Urothelium cell line (cell line): ENCODE data around the gene WBP1.
"Not testable (repeated sequence)": the region's sequence is repeated elsewhere in the genome, so short reads cannot be mapped to it uniquely, and the experiment has no call there.

Source experiments
- DNase-seq: peaks from one replicate; pipeline ENCODE4 v3.0.0; 2011; ENCODE audit warnings: low spot score, mixed read lengths
- FAIRE-seq: peaks from 2 replicates; lab custom pipeline; 2011; peaks lifted over from hg19 to GRCh38; lab: Jason Lieb, UNC

The WBP1 gene

DNA sequence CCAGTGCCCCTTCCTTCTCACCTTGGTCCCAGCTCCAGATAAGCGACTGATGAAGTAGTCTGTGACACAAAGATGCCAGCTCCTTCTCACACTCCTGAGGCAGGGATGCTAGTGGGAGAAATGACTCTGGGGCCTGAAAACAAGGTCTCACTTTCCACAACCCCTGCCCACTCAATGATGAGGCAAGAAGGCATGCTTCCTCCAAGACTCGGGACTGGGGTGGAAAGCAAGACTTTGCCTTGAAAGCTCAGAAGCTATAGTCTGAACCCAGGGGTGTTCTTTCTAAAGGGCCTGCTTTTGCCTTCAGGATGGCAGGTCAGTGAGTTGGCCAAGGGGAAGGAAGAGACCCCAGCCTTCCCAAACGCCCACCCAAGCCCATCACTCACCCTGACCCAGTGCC, 23.2 kb downstream of the WBP1 start:
- FAIRE-seq (no peak), DNase-seq (no peak)

GRCh38 chr2:74481961-74482800, 23.9 kb downstream of the WBP1 start:
- FAIRE-seq (no peak), DNase-seq (peak; percentile 63)

DNA sequence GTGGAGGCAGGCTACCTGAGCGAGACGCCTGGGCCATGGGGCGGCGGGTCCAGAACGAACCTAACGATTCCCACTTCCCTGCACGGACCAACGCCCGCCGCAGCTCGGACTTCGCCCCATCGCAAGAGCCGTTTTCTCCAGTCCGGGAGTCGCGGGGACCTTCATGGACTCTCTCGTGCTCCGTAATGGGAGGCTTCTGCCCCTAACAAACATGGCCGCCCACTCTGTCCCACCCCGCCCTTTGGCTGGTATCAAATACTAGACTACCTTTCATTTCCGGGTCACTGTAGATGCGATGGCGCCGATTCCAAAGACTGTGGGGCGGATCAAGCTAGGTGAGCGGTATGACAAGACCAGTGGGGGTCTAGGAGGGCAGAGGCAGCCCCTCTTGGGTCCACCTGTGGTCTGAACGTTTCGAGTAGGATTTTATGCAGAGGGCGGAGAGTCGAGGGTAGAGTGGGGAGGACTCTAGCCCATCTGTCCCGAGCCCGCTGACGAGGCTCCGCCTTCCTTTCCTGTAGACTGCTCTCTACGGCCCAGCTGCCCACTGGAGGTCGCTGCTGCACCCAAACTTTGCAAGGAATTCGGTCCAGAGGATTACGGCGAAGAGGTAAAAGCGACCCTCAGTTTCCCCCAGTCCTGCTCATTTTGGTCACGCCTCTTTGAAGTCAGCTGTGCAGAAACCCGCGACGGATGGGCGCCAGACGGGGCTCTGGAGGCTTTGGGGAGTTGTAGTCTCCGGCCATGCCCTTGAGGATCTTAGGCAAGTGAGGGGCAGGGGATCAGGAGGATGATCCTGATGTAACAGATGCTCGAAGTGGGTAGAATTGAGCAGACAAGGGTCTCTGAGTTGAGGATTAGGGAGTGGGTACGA, 24.8 kb downstream of the WBP1 start, which contains the start of the genes CCDC142 and TTC31:
TSS of gene CCDC142 (minus strand) at position 198 of the 874 bp plus-strand sequence. CDS start at position 37, 161 bp downstream.
TSS of gene TTC31 (plus strand) at position 281 of the 874 bp plus-strand sequence. CDS start at position 296, 15 bp downstream.
- DNase-seq (peak; percentile 95), FAIRE-seq (peak; percentile 91)

DNA sequence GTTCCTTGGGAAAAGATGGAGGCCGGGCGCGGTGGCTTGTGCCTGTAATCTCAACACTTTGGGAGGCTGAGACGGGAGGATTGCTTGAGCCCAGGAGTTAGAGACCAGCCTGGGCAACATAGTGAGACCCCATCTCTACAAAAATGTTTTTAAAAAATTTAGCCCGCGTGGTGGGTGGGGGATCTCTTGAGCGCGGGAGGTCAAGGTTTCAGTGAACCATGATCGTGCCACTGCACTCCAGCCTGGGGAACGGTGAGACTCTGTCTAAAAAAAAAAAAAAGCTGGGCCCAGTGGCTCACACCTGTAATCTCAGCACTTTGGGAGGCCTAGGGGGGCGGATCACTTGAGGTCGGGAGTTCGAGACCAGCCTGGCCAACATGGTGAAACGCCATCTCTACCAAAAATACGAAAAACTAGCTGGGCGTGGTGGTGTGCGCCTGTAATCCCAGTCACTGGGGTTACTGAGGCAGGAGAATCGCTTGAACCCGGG, 25.5 kb downstream of the WBP1 start:
- not testable (repeated sequence) for DNase-seq, FAIRE-seq

DNA sequence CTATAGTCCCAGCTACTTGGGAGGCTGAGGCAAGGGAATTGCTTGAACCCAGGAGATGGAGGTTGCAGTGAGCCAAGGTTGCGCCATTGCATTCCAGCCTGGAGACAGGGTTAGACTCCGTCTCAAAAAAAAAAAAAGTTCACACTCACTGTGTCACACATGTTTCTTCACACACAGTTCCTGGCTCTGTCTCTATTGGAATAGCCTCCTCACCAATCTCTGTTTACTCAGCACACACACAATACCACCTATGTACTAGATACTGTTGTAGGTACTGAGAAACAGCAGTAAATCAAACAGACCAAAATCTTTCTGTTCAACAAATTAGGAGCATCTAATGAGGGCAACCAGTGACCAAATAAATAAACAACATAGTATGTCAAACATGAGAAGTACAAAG, 27.9 kb downstream of the WBP1 start:
- no peak for FAIRE-seq
- DNase-seq, result no peak

DNA sequence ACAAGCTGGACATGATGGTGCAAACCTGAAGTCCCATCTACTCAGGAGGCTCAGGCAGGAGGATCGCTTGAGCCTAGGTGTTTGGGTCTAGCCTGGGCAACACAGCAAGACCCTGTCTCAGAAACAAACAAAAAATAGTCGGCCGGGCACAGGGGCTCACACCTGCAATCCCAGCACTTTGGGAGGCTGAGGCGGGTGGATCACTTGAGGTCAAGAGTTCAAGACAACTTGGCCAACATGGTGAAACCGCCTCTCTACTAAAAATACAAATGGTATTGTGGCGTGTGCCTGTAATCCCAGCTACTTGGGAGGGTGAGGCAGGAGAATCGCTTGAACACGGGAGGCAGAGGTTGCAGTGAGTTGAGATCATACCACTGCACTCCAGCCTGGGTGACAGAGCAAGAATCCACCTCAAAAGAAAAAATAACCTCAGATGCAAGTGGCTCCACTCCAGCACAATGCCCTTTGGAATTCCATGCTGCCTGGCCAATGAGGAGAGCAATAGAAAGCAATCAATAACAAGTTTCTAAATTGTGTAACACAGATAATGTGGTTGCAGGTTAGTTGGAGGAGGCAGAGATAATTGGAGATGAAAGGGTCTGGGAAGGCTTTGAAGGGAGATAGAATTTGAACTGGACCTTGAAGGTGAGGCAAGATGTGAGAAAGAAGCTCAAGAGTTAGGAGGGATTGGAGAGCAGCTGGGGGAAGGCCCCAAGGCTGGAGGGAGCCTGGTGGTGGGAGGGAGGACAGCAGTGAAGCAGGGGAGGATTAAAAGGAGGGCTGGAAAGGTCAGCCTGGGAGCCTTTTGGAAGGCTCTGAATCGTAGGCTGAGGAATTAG, 30.6 kb downstream of the WBP1 start:
- no peak for DNase-seq
- FAIRE-seq, result no peak

- FAIRE-seq (no peak), DNase-seq (no peak)
Measured at GRCh38 chr2:74489906-74490305, 31.7 kb downstream of the WBP1 start.

DNA sequence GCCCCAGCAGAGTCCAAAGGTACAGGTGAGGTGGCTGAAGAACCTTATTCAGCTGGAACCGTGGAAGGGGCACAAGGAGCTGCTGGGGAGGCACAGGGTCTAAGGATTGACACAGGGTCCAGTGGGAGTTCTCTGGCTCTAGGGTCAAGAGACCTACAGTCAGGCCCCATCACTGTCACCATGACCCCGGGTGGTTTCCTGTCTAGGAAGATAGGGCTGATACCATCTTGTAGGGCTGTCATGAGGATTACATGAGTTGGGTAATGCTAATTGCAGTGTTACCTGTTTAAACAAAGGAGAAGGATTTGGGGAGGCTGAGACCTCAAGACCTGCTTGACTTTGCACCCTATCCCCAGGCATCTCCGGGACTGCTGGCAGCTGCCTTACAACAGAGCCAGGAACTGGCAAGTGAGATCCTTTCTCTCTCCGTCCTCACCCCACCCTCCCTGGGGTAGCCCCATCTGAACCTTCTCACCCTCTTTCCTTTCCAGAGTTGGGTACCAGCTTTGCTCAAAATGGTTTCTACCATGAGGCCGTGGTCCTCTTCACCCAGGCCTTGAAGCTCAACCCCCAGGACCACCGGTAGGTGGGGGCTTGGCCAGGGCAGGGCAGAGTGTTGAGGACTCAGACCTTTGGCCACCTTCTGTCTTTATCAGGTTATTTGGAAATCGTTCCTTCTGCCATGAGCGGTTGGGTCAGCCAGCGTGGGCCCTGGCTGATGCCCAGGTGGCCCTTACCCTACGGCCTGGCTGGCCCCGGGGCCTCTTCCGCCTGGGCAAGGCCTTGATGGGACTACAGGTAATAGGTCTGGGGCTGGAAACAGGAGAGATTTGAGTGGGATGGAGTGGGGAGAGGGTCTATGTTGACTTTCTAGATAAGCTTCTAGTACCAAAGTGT, 33.7 kb downstream of the WBP1 start:
- FAIRE-seq (no peak), DNase-seq (no peak)

DNA sequence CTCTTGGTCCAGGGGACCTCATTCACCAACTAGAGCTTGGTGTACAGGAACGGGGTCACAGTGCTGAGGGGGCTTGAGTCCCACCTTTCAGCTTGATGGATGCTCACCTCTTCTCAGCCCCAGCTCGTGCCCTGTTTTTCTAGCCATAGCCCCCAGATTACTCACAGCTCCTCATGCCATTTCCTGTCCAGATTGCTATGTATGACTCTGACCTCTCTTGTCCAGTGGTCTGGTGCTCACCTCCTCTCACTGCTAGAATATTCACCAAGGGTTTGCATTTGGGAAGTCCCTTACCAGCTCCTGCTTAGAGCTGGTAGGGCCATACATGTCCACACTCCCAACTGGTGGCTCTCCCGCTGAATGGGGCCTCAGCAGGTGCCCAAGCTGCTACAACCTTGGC, 35.3 kb downstream of the WBP1 start:
- no peak for FAIRE-seq

DNA sequence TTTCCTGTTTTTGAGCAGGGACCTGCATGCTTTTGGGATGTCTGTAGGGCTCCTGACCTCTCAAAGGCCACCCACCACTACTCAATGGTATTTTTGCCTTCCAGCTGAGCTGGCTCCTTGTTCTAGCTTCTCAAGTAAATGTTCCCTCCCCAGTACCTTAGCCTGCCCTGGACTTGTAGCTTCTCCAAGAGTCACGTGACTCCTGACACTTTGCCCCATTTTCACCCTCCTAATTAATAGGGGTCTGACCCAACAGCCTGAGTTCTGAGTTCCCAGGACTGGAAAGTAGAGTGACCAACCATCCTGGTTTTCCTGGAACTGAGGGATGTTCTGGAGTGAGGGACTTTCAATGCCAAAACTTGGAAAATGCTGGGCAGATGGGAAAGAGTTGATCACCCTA, 37.2 kb downstream of the WBP1 start:
- FAIRE-seq (no peak), DNase-seq (no peak)

More for the DNA sequence above, 35.3 kb downstream of the WBP1 start:
- no peak for DNase-seq

- FAIRE-seq (no peak), DNase-seq (no peak)
Measured at GRCh38 chr2:74496997-74497776, 38.9 kb downstream of the WBP1 start.

DNA sequence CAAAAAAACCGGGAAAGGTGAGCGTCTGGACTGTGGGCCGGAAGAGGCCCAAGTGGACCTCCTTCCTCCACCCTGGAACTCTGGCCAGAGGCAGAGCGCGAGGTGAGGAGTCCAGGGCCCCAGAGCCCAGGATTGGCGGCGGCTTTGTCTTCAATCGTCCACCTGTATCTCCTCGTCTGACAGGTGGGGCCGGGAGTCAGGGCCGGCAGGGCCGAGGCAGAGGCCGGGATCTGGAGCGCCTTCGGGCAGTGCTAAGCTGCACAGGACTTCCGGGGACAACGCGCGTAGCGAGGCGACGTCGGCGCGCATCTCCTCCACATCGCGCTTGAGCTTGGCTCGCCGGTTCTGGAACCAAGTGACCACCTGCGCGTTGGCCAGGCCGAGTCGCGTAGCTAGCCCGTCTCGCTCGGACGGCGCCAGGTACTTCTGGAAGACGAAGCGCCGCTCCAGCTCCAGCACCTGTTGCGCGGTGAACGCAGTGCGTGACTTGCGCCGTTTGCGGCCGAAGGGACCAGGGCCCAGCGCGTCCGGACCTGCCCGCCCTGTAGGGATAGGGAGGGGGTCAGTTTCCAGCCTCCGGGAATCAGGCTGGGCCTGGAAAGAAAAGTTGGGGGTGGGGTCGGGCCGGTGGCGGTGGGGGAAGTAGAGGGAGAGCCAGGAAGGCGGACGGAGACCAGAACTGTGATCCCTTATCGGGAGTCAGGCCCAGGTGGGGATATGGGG, 39.7 kb downstream of the WBP1 start:
- FAIRE-seq, result no peak
- no peak for DNase-seq

DNA sequence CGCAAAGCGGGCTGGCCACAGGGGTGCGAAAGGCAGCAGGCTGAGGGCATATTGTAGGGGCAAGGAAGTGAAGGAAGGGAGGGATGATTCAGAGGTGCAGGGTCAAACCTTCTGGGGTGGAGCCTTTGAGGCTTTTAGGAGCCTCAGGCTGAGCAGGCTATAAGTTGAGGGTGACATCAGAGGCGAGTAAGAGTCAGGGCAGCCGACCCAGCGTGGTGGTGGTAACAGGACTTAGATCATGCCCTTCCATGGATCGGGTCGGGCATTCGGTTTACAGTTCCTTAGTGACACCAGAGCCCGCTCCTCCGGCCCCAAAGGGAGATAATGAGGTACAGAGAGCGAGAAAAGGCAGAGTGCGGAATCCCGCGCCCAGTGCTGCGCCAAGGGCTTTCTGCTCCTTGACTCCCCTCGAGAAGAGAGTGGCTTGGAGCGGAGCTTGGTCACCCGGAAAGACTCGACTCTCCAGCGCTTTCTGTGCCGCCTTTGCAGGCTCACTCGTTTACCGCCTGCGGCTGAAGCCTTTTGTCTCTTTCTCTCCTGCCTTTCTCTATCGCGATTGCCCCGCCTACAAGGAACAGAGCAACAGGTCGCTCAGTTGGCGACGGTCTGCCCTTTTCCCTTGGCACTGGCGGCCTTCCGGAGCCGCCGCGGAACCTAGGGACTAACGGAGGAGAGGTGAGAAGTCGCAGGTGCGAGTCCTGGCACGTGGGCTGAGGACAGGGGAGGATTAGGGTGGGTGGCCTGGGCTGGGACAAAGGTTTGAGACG, 40.4 kb downstream of the WBP1 start:
- FAIRE-seq (no peak), DNase-seq (no peak)

DNA sequence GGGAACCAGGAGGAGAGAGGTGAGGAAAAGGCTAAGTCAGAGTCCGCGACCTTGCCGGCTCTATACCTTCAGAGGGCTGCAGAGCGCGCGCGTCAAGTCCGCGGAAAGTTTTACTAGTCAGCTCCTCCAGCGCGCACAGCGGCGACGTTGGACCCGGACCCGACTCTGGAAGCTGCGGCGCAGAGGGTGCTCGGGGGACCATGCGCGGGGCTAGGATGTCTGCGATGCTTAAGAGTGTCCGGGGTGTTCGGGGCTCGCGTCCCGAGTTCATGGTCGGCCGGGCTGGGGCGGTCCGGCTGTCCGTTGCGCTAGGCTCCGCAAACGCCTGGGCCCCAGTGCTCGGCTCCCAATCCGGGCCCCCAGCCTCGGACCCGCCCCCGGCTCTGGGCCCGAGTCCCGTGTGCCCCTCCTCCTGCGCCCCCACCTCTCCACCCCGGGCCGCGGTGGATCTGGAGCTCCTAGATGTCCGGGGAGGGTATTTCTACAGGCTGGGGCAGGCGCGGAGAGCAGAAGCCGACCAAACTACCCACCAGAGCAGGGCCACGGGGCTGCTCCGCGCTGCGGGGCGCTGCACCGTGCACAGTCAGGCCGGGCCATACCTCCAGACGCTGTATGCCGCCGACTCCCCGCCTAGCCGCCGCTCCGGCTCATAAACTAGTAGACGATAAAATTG, 41.2 kb downstream of the WBP1 start, which contains the start of gene LBX2:
TSS of gene LBX2 (minus strand) at position 337 of the 673 bp plus-strand sequence. CDS start at position 271, 66 bp downstream.
- no peak for DNase-seq
- no peak for FAIRE-seq

- no peak for DNase-seq
- no peak for FAIRE-seq
Measured at GRCh38 chr2:74499940-74500577, 41.8 kb downstream of the WBP1 start.

DNA sequence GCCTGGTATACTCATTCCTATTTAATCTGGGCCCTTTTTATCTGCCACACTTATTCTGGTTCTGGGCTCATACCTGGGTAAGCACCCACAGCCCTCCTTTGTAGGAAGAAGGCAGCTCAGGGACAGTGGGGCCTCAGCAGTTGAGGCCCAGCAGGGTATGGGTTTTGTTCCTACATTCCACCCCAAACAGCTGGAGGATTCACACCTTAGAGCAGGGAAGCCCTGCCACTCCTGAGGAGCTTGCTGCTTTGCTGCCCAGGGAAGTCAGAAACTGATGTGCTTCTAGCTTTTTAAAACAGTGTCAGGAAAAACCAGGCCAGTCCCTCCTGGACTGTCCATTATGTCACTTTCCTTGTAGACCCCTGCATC, 42.3 kb downstream of the WBP1 start:
- DNase-seq (no peak), FAIRE-seq (no peak)
